ENCODE measurements around the gene MAGEL2. TPM values are rescaled to one million over a fixed set of nuclear protein-coding genes. Genes with fewer than 3 reads are reported as not detected.

Gene MAGEL2
- total RNA-seq, result 0.27 TPM

GRCh38 chr15:23647421-23648370, at the start of gene MAGEL2:
Gene MAGEL2, minus strand, starts transcription at chr15:23647867. Its CDS starts 125 bp downstream, at chr15:23647742.
- DNase-seq (ENCODE audit: low read depth in 2 of 3, low spot score in 2 of 3), result peak in 1 of 3 donors; percentile 12

- no peak for DNase-seq (ENCODE audit: low read depth in 2 of 3, low spot score in 2 of 3)
These were observed 47.6 kb upstream of the MAGEL2 start for GRCh38 chr15:23695282-23695681.

- DNase-seq (ENCODE audit: low read depth in 2 of 3, low spot score in 2 of 3), result no peak
These were observed 46.9 kb upstream of the MAGEL2 start for GRCh38 chr15:23694592-23694991.

DNA sequence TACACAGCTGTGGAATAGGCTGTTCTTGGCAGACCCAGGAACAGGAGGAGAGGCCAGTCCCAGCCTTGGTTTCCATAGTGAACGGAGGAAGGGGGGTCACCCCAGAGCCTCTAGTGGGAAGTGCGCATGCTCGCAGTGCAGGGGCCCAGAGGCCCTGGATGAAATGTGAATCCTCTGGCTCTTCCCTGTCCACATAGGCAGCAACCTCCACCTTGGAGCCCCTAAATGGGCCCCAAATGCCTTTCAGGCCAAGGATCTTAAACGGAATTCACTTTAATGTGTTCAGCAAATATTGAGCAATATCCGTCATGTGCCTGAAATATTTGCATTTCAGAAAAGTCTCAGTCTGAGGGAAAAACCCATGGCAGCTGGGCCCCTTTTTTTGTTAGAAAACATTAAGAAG, 42.8 kb upstream of the MAGEL2 start:
- no peak for DNase-seq (ENCODE audit: low read depth in 2 of 3, low spot score in 2 of 3)

- DNase-seq (ENCODE audit: low read depth in 2 of 3, low spot score in 2 of 3), result no peak
These were observed 42.3 kb upstream of the MAGEL2 start for GRCh38 chr15:23690015-23690414.

- peak in 2 of 3 donors; percentile 53 to 62 for DNase-seq (ENCODE audit: low read depth in 2 of 3, low spot score in 2 of 3)
These were observed 39.4 kb upstream of the MAGEL2 start, which contains the start of gene NDN for GRCh38 chr15:23687143-23687470. Gene NDN, minus strand, starts transcription at chr15:23687305. Its CDS starts 88 bp downstream, at chr15:23687217.

DNA sequence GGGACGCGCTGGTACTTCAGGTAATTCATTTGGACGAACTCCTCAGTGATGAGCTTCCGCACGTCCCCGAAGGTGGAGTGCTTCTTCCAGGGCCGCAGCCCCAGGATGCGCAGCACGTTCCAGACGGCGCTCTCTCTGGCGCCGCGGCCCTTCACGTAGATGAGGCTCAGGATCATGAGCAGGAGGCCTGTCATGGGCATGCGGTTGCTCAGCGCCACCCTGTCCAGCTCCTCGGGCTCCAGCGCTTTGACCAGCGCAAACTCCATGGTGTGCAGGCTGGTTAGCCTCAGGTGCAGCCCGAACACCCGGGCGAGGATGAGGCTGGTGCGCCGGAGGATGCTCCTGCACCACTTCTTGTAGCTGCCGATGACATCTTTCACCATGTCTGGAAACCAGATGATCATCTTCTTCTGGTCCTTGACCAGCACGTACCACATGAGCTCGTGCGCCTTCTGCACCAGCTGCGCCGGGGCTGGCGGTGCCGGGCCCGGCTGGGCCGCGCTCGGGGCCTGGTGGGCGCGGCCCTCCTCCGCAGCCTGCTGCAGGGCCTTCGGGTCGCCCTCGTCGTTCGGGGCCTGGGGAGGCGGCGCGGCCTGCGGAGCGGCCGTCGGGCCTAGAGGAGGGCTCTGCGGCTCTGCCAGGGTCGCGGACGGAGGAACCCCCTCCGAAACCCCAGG, 38.9 kb upstream of the MAGEL2 start:
- DNase-seq (ENCODE audit: low read depth in 2 of 3, low spot score in 2 of 3), result no peak

DNA sequence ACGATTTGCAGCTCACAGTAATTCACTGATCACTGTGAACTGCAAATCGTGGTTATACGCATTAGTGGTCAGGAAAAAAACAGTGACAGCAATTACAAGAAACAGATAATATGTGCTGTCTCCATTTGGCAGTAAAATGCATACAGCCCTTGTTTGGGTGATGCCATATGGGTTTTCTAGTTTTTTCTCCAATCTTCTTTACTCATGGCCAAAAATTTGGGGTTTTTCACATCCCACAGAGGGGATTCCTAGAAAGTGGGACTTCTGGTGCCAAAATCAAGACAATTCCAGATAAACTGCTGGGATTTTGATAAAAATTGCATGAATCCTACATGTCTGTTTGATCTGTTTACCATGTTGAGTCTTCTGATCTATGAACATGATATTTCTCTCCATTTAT, 23.8 kb upstream of the MAGEL2 start:
- DNase-seq (ENCODE audit: low read depth in 2 of 3, low spot score in 2 of 3), result no peak

- DNase-seq (ENCODE audit: low read depth in 2 of 3, low spot score in 2 of 3), result no peak
These were observed 23.3 kb upstream of the MAGEL2 start for GRCh38 chr15:23670970-23671369.

- no peak for DNase-seq (ENCODE audit: low read depth in 2 of 3, low spot score in 2 of 3)
These were observed 15.6 kb upstream of the MAGEL2 start for GRCh38 chr15:23663232-23663631.

GRCh38 chr15:23648920-23649515, 1.4 kb upstream of the MAGEL2 start:
- DNase-seq (ENCODE audit: low read depth in 2 of 3, low spot score in 2 of 3), result peak in 1 of 3 donors; percentile 60

DNA sequence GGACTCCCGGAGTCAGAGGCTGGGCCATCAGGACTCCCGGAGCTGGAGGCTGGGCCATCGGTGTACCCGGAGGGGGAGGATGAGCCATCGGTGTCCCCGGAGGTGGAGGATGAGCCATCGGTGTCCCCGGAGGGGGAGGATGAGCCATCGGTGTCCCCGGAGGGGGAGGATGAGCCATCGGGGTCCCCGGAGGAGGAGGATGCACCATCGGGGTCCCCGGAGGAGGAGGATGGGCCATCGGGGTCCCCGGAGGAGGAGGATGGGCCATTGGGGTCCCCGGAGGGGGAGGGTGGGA, 719 bp downstream of the MAGEL2 start:
- no peak for DNase-seq (ENCODE audit: low read depth in 2 of 3, low spot score in 2 of 3)

- no peak for DNase-seq (ENCODE audit: low read depth in 2 of 3, low spot score in 2 of 3)
These were observed 1.3 kb downstream of the MAGEL2 start for GRCh38 chr15:23646165-23647000.

DNA sequence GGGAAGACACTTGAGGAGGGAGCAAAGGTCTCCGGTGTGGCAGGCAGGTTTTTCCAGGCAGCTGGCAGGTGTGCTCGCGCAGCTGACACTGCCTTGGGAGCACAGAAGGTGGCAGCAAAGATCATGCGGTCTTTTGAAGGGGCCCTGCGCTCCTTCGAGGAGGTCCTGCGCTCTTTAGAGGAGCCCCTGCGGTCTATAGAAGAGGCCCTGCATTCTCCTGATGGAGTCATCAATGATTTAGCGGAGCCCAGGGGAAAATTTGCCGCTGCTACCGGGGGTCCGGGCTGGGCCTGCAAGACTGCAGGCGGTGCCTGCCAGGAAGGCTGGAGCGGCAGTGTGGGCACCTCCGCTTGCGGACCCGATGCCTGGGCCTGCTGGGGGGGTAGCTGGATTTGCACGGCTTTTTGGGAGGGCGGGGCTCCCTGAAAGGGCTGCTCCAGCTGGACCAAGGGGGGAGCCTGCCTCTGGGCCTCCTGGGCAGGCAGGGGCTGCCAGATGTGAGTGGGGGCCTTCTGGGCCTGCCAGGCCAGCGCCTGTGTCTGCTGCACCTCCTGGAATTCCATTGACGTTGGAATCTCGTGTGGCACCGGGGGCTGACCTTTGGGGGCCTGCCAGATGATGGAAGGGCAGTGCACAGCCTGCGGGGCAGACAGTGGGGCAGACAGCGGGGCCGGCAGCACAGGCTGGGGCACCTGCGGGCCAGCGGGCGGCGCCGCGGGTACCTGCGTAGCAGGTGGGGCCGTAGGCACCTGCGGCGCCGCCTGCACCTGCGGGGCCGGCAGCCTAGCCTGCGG, 2.1 kb downstream of the MAGEL2 start:
- DNase-seq (ENCODE audit: low read depth in 2 of 3, low spot score in 2 of 3), result no peak

DNA sequence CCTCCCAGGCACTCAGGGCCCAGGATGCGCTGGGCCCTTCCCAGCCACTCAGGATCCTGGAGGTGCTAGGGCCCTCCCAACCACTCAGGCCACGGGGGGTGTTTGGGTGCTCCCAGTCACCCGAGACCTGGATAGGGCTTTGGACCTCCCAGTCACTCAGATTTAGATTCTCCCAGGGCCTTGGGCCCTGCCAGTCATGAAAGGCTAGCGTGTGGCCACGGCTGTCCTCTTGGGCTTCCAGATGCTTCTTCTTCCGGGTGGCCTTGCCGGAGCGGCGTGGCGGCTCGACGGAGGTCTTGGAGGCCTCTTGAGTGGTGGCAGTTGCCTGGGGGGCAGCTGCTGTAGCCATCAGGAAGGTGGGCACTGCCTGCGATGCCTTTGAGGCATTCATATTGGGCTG, 2.8 kb downstream of the MAGEL2 start:
- DNase-seq (ENCODE audit: low read depth in 2 of 3, low spot score in 2 of 3), result no peak

- peak in 2 of 3 donors; percentile 29 to 61 for DNase-seq (ENCODE audit: low read depth in 2 of 3, low spot score in 2 of 3)
These were observed 5.1 kb downstream of the MAGEL2 start for GRCh38 chr15:23642413-23643044.

GRCh38 chr15:23634181-23634580, 13.5 kb downstream of the MAGEL2 start:
- DNase-seq (ENCODE audit: low read depth in 2 of 3, low spot score in 2 of 3), result no peak

- peak in 1 of 3 donors; percentile 15 for DNase-seq (ENCODE audit: low read depth in 2 of 3, low spot score in 2 of 3)
These were observed 18.3 kb downstream of the MAGEL2 start for GRCh38 chr15:23629234-23629805.

GRCh38 chr15:23628612-23629233, 18.9 kb downstream of the MAGEL2 start:
- no peak for DNase-seq (ENCODE audit: low read depth in 2 of 3, low spot score in 2 of 3)
